ENCODE measurements around the gene SMAP1.

DNA sequence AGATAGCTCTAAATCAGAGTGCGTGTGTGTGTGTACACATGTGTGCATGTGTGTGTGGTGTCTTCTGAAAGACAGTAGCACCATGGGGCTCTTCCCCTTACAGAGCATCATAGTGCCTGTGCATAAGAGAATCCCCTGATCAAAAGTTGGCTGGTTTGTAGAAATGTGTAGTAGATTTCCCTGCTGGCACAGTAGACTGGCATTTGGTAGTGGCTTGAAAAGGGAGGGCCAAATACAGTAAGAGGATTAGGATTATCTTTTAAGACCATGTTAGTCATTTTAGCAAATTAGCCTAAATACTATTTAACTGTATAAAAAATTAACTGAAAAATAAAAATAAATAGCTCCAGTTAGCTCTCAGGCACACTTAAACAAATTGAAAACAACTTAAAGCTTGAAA is 176.6 kb downstream of the SMAP1 start:
- TF ChIP-seq, protein P1, sequence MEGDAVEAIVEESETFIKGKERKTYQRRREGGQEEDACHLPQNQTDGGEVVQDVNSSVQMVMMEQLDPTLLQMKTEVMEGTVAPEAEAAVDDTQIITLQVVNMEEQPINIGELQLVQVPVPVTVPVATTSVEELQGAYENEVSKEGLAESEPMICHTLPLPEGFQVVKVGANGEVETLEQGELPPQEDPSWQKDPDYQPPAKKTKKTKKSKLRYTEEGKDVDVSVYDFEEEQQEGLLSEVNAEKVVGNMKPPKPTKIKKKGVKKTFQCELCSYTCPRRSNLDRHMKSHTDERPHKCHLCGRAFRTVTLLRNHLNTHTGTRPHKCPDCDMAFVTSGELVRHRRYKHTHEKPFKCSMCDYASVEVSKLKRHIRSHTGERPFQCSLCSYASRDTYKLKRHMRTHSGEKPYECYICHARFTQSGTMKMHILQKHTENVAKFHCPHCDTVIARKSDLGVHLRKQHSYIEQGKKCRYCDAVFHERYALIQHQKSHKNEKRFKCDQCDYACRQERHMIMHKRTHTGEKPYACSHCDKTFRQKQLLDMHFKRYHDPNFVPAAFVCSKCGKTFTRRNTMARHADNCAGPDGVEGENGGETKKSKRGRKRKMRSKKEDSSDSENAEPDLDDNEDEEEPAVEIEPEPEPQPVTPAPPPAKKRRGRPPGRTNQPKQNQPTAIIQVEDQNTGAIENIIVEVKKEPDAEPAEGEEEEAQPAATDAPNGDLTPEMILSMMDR (conservative IDR thresholded peaks at IDR 0.05; ENCODE audit: low read depth in 2 of 2): no peak
- TF ChIP-seq EZH2 (IDR thresholded peaks at IDR 0.05; ENCODE audit: low read depth, unreplicated experiment) (no peak), EZH2phosphoT487 (IDR thresholded peaks at IDR 0.05; ENCODE audit: unreplicated experiment) (no peak), JUNB (IDR thresholded peaks at IDR 0.05; ENCODE audit: unreplicated experiment) (no peak), ZNF114 (CRISPR knock-in tag; IDR thresholded peaks at IDR 0.05) (no peak), POLR2AphosphoS5 (IDR thresholded peaks at IDR 0.05; ENCODE audit: low read depth) (no peak), CREB1 (CRISPR knock-in tag; IDR thresholded peaks at IDR 0.05; ENCODE audit: low read depth) (no peak), STAT1 (IDR thresholded peaks at IDR 0.05; ENCODE audit: unreplicated experiment) (no peak)
- TF ChIP-seq, protein P2, sequence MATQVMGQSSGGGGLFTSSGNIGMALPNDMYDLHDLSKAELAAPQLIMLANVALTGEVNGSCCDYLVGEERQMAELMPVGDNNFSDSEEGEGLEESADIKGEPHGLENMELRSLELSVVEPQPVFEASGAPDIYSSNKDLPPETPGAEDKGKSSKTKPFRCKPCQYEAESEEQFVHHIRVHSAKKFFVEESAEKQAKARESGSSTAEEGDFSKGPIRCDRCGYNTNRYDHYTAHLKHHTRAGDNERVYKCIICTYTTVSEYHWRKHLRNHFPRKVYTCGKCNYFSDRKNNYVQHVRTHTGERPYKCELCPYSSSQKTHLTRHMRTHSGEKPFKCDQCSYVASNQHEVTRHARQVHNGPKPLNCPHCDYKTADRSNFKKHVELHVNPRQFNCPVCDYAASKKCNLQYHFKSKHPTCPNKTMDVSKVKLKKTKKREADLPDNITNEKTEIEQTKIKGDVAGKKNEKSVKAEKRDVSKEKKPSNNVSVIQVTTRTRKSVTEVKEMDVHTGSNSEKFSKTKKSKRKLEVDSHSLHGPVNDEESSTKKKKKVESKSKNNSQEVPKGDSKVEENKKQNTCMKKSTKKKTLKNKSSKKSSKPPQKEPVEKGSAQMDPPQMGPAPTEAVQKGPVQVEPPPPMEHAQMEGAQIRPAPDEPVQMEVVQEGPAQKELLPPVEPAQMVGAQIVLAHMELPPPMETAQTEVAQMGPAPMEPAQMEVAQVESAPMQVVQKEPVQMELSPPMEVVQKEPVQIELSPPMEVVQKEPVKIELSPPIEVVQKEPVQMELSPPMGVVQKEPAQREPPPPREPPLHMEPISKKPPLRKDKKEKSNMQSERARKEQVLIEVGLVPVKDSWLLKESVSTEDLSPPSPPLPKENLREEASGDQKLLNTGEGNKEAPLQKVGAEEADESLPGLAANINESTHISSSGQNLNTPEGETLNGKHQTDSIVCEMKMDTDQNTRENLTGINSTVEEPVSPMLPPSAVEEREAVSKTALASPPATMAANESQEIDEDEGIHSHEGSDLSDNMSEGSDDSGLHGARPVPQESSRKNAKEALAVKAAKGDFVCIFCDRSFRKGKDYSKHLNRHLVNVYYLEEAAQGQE (IDR thresholded peaks at IDR 0.05; ENCODE audit: unreplicated experiment): no peak
- TF ChIP-seq, protein P3, sequence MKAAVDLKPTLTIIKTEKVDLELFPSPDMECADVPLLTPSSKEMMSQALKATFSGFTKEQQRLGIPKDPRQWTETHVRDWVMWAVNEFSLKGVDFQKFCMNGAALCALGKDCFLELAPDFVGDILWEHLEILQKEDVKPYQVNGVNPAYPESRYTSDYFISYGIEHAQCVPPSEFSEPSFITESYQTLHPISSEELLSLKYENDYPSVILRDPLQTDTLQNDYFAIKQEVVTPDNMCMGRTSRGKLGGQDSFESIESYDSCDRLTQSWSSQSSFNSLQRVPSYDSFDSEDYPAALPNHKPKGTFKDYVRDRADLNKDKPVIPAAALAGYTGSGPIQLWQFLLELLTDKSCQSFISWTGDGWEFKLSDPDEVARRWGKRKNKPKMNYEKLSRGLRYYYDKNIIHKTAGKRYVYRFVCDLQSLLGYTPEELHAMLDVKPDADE (IDR thresholded peaks at IDR 0.05): no peak
- TF ChIP-seq, protein P4, sequence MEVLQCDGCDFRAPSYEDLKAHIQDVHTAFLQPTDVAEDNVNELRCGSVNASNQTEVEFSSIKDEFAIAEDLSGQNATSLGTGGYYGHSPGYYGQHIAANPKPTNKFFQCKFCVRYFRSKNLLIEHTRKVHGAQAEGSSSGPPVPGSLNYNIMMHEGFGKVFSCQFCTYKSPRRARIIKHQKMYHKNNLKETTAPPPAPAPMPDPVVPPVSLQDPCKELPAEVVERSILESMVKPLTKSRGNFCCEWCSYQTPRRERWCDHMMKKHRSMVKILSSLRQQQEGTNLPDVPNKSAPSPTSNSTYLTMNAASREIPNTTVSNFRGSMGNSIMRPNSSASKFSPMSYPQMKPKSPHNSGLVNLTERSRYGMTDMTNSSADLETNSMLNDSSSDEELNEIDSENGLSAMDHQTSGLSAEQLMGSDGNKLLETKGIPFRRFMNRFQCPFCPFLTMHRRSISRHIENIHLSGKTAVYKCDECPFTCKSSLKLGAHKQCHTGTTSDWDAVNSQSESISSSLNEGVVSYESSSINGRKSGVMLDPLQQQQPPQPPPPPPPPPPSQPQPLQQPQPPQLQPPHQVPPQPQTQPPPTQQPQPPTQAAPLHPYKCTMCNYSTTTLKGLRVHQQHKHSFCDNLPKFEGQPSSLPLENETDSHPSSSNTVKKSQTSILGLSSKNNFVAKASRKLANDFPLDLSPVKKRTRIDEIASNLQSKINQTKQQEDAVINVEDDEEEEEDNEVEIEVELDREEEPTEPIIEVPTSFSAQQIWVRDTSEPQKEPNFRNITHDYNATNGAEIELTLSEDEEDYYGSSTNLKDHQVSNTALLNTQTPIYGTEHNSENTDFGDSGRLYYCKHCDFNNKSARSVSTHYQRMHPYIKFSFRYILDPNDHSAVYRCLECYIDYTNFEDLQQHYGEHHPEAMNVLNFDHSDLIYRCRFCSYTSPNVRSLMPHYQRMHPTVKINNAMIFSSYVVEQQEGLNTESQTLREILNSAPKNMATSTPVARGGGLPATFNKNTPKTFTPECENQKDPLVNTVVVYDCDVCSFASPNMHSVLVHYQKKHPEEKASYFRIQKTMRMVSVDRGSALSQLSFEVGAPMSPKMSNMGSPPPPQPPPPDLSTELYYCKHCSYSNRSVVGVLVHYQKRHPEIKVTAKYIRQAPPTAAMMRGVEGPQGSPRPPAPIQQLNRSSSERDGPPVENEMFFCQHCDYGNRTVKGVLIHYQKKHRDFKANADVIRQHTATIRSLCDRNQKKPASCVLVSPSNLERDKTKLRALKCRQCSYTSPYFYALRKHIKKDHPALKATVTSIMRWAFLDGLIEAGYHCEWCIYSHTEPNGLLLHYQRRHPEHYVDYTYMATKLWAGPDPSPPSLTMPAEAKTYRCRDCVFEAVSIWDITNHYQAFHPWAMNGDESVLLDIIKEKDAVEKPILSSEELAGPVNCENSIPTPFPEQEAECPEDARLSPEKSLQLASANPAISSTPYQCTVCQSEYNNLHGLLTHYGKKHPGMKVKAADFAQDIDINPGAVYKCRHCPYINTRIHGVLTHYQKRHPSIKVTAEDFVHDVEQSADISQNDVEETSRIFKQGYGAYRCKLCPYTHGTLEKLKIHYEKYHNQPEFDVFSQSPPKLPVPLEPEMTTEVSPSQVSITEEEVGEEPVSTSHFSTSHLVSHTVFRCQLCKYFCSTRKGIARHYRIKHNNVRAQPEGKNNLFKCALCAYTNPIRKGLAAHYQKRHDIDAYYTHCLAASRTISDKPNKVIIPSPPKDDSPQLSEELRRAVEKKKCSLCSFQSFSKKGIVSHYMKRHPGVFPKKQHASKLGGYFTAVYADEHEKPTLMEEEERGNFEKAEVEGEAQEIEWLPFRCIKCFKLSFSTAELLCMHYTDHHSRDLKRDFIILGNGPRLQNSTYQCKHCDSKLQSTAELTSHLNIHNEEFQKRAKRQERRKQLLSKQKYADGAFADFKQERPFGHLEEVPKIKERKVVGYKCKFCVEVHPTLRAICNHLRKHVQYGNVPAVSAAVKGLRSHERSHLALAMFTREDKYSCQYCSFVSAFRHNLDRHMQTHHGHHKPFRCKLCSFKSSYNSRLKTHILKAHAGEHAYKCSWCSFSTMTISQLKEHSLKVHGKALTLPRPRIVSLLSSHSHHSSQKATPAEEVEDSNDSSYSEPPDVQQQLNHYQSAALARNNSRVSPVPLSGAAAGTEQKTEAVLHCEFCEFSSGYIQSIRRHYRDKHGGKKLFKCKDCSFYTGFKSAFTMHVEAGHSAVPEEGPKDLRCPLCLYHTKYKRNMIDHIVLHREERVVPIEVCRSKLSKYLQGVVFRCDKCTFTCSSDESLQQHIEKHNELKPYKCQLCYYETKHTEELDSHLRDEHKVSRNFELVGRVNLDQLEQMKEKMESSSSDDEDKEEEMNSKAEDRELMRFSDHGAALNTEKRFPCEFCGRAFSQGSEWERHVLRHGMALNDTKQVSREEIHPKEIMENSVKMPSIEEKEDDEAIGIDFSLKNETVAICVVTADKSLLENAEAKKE (CRISPR knock-in tag; IDR thresholded peaks at IDR 0.05): no peak
